Tongue (tissue), 2 donors: Measurements from ENCODE around the gene TBC1D24. TPM values are rescaled to one million over a fixed set of nuclear protein-coding genes. Genes with fewer than 3 reads are reported as not detected.
"Not testable (repeated sequence)": the region's sequence is repeated elsewhere in the genome, so short reads cannot be mapped to it uniquely, and the experiment has no call there.

Experiments
- DNase-seq: peaks from one replicate; pipeline ENCODE4 v3.0.0-alpha.2; 2015
- total RNA-seq: library from RNA; depleted of rRNA; stranded (reverse); fragments of >200 nt; gene quantifications from one replicate; pipeline ENCODE4 v1.2.3, GENCODE V29; 2014

The TBC1D24 gene
- total RNA-seq, 1 donor from 2014 or later, result 20.4 TPM

DNA sequence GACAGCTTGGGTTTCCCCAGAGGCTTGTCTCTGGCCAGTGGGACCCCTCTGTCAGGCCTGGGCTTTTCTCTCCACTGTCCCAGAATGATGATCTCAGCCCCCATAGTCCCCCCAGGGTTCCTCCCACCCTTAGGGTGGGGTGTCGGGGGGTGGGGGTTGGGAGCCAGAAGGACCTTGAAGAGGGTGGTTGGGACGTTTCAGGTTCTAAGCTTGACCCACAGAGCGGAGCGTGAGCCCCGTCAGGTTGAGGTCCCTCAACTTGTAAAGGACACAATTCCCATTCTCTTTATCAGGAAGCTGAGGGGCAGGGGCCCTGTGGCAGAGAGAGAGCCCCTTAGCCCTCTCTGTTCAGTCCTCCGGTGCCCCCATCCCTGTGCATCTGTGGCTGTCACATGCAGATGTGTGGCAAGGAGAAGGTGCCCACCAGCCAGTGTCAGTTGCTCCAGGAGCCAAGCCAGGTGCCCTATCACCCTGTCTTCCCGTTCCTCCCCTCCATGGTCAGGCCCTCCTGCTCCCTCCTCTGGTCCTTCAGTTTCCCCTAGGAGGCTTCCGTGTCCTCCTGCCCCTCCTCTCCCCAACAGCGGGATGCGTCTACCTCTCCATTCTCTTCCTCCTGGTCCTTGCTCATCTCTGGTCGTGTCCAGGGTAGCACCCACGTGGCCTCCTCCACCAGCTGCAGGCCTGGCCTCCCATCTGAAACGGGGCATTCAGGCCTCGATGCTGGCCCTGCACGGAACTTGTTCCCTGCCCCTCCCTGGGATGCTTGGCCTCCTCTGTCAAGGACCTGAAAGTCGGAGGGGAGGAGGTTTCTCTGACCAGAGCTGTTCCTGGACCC is 5.3 kb upstream of the TBC1D24 start:
- no peak for DNase-seq

DNA sequence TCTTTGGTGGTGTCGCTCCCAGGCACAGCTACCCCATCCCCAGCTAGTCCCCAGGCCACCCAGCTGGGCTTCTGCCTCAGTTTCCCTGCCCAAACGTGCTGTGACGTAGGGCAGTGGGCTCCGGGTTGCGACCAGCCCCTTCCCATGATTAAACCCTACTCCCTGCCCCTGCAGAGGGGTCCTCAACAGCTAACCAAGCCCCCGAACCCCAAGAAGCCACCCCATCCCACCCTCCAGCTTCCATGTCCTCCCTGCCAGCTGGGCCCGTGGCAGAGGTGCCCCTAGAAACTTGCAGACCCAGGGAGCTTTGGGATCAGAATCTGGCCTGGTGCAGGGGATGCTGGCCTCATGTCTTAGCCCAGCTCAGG is 4.7 kb upstream of the TBC1D24 start:
- DNase-seq, result no peak

GRCh38 chr16:2470603-2471015 is 4.3 kb upstream of the TBC1D24 start:
- peak; percentile 81 for DNase-seq

- peak; percentile 85 for DNase-seq
These were observed 3.8 kb upstream of the TBC1D24 start, which contains the start of gene NTN3 for GRCh38 chr16:2471016-2471652. Gene NTN3 (plus strand): TSS chr16:2471297. CDS start chr16:2471702, 405 bp downstream.

GRCh38 chr16:2471653-2472487 is 3.1 kb upstream of the TBC1D24 start:
- no peak for DNase-seq

DNA sequence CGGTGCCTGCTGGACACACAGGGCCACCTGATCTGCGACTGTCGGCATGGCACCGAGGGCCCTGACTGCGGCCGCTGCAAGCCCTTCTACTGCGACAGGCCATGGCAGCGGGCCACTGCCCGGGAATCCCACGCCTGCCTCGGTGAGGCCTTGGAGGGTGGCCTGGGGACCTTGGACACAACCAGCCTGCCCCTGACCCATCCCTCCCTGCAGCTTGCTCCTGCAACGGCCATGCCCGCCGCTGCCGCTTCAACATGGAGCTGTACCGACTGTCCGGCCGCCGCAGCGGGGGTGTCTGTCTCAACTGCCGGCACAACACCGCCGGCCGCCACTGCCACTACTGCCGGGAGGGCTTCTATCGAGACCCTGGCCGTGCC is 2.5 kb upstream of the TBC1D24 start:
- no peak for DNase-seq

DNA sequence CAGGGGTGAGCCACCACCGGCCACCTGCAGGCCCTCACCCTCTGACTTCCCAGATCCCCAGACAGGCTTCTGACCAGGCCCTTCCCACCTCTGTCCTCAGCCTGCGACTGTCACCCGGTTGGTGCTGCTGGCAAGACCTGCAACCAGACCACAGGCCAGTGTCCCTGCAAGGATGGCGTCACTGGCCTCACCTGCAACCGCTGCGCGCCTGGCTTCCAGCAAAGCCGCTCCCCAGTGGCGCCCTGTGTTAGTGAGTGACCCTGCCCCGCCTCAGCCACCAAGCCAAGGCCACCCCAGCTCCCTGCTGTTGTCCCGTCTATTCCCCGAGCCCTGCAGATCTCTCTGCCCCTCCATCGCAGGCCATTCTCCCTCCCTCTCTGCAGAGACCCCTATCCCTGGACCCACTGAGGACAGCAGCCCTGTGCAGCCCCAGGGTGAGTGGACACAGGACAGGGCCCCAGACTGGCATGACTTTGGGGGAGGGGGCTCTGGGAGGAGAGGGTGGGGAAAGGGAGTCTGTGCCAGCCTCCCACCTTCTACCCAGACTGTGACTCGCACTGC is 2.0 kb upstream of the TBC1D24 start:
- no peak for DNase-seq

DNA sequence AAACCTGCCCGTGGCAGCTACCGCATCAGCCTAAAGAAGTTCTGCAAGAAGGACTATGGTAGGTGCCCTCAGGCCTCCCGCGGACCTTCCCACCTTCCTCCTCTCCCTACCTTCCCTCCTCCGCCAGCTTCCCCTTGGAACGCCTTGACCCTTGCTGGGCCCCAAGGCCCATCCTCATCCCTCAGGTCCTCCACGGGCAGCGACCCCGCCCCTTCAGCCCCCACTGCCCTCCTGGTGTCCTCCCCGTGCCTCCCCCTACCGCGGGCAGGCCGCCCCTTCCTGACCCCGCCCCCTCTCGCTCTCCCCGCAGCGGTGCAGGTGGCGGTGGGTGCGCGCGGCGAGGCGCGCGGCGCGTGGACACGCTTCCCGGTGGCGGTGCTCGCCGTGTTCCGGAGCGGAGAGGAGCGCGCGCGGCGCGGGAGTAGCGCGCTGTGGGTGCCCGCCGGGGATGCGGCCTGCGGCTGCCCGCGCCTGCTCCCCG is 1.4 kb upstream of the TBC1D24 start:
- DNase-seq, result no peak

DNA sequence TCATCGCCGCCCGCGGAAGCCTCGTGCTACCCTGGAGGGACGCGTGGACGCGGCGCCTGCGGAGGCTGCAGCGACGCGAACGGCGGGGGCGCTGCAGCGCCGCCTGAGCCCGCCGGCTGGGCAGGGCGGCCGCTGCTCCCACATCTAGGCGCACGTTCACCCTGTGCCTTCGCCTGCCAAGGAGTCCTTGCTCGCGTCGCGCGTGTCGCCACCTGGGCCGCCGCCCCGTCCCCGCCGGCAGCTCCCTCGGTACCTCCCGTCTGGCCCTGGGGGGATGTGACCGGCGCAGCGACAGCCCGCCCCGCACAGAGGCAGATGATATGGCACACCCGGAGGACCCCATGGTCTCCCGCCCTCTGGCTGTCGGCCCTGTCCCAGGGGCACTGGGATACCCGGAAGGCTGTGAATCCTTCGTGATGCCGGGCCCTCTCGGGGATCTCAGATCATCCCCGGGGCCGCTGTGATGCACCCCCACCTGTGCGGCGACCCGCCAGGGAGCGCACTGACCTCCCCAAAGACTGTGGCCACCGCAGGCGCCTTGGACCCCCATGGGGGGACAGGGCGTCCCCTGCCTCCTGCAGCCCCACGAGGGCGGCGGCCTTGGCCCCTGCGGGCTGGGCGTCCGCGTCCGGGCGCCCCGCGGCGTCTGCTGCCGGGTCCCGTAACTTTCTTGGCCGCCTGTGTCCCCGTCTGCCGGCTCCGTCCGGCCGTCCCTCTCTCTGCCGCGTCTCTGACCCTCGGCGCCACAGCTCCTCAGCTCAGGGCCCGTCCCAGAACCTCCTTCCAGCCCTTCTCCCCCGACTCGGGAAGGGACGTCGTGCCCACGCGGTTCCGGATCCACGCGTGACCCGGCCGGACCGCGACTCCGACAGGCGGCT is 689 bp upstream of the TBC1D24 start:
- DNase-seq, result peak; percentile 53

GRCh38 chr16:2475413-2476344 is 752 bp downstream of the TBC1D24 start:
- no peak for DNase-seq

DNA sequence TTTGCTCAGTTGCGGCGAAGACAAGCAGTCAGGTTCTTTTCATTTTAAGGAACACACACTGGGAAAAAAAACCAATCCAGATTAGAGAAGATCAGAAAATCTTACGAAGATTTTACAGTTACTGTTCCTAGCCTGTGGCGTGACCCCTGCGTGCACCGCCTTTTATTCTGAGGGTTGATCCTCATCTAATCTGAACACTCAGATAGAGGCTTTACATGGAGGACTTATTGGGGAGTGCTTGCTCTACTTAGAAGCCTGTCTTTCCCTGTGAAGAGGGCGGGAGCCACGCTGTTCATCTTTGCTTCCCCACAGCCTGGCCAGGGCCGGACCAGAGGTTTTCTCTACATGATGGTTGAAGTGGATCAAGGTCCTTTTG is 1.4 kb downstream of the TBC1D24 start:
- DNase-seq, result no peak

DNA sequence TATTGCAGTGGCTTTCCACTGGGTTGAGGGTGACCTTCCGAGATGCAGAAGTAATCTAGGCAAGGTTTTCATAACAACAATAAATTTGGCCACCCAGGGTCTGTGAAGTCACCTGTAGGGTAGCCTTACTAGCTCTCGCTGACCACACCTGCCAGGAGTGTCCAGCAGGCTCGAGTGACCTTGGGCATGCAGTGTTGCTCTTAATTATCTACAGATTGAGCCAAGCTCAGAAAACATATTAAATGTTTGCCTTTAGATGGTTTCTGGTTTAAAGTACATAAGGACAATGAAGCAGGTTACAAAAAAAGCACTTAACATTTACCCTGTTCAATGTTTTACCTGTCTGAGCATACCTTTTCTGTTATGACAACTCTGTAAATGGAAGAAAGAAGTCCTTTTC is 1.8 kb downstream of the TBC1D24 start:
- DNase-seq, result no peak

GRCh38 chr16:2477327-2477726 is 2.4 kb downstream of the TBC1D24 start:
- DNase-seq, result no peak

DNA sequence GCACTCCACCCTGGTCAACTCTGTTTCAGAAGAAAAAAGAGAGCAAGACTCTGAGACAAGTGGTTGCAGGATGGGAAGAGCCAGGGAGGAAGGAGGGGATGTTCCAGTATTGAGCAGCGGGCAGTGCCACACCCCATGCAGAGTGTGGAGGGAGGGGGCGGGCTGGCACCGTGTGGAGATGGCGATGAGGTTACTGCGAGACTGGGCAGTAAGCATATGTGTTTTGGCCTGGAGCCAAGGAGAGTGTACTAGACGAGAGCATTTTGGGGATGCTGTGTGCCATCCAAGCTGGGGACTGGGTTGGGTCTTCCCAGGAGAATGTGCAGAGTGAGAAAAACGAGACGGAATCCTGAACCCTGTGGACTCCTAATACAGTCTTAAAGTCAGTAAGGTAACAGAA is 3.4 kb downstream of the TBC1D24 start:
- no peak for DNase-seq

- not testable (repeated sequence) for DNase-seq
These were observed 5.1 kb downstream of the TBC1D24 start for GRCh38 chr16:2479996-2480395.

GRCh38 chr16:2480948-2481347 is 6.0 kb downstream of the TBC1D24 start:
- no peak for DNase-seq

DNA sequence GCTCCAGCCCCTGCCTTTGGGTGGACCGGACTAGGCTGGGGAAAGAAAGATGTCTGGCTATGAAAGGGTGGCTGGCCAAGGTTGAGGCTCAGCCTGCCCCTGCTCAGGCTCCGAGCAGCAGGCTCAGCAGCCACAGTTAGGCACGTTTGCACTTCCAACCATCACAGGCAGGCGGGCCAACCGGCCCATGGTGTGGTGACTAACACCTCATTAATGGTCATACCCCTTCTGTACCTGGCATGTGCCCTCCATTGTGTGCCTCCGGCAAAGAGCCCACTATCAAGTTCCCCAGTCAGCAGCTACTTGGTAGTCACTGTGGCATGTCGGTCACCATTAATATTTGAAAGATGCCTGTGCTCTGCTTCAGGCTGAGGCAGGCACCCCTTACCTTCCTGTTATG is 6.7 kb downstream of the TBC1D24 start:
- no peak for DNase-seq

DNA sequence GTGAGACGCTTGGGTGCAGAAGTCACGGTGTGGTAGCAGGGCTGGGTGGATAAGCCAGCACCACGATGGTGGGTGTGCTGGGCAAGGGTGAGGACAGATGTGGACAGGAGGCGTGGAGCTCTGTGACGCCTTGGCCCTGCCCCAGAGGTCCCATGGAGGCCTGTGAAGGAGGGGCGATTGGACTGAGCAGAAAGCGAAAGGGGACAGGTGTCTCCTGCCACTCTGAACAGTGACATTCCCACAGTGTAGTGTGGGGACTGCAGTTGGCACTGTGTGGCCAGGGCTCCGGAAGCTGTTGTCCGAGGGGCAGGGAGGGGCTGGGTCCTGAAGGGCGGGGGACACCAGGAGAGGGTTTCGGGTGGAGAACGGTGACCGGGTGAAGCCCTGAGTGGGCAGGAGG is 7.3 kb downstream of the TBC1D24 start:
- peak; percentile 71 for DNase-seq

- DNase-seq, result peak; percentile 90
These were observed 8.0 kb downstream of the TBC1D24 start for GRCh38 chr16:2482708-2483534.
